Mucosa of rectum (tissue), 2 donors: ENCODE measurements around the gene HADHB.
"Not testable (repeated sequence)": the region's sequence is repeated elsewhere in the genome, so short reads cannot be mapped to it uniquely, and the experiment has no call there.

Experiments
- H3K27ac ChIP-seq, 2 donors: one replicate each; pipeline ENCODE4 v1.7.0; 2013; ENCODE audit warnings: inconsistent platforms in 2 of 2, low read depth in 2 of 2, low read length in 2 of 2
- H3K27me3 ChIP-seq, 2 donors: one replicate each; pipeline ENCODE4 v1.7.0; 2013; ENCODE audit warnings: low read length in 2 of 2; ENCODE audit not compliant: control insufficient read depth in 2 of 2, insufficient read depth in 2 of 2
- H3K36me3 ChIP-seq, 2 donors: one replicate each; pipeline ENCODE4 v1.7.0; 2013; ENCODE audit warnings: low read length in 2 of 2; ENCODE audit not compliant: control insufficient read depth in 2 of 2, insufficient read depth in 2 of 2
- H3K4me1 ChIP-seq, 2 donors: one replicate each; pipeline ENCODE4 v1.7.0; 2013; ENCODE audit warnings: low read length in 2 of 2, mild to moderate bottlenecking in 1 of 2; ENCODE audit not compliant: control insufficient read depth in 2 of 2, insufficient read depth in 2 of 2
- H3K4me3 ChIP-seq, 2 donors: one replicate each; pipeline ENCODE4 v1.7.0; 2013; ENCODE audit warnings: low read length in 2 of 2
- H3K9ac ChIP-seq, 2 donors: one replicate each; pipeline ENCODE4 v1.7.0; 2013; ENCODE audit warnings: low read length in 2 of 2, low read depth in 1 of 2, mild to moderate bottlenecking in 1 of 2
- H3K9me3 ChIP-seq, 2 donors: one replicate each; pipeline ENCODE4 v1.7.0; 2013; ENCODE audit warnings: low read length in 2 of 2; ENCODE audit not compliant: control insufficient read depth in 2 of 2
- donor health status: healthy.
- donor health status: Normal muscosa, but diverticular disease.

HADHB gene

DNA sequence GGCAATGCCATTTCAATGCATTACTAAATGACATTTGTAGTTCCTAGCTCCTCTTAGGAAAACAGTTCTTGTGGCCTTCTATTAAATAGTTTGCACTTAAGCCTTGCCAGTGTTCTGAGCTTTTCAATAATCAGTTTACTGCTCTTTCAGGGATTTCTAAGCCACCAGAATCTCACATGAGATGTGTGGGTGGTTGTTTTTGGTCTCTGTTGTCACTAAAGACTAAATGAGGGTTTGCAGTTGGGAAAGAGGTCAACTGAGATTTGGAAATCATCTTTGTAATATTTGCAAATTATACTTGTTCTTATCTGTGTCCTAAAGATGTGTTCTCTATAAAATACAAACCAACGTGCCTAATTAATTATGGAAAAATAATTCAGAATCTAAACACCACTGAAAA lies 45.3 kb downstream of the HADHB start:
- H3K4me3 ChIP-seq, result no peak overlapping the region
- H3K9ac ChIP-seq, result no peak overlapping the region
- H3K27me3 ChIP-seq, result no peaks in the 10 kb centered on the region
- peaks cover 17 to 23% of the 10 kb centered on the region in 2 donors for H3K36me3 ChIP-seq
- H3K9me3 ChIP-seq, result no peaks in the 10 kb centered on the region
- H3K27ac ChIP-seq, result no peak overlapping the region
- no peaks in the 10 kb centered on the region for H3K4me1 ChIP-seq

DNA sequence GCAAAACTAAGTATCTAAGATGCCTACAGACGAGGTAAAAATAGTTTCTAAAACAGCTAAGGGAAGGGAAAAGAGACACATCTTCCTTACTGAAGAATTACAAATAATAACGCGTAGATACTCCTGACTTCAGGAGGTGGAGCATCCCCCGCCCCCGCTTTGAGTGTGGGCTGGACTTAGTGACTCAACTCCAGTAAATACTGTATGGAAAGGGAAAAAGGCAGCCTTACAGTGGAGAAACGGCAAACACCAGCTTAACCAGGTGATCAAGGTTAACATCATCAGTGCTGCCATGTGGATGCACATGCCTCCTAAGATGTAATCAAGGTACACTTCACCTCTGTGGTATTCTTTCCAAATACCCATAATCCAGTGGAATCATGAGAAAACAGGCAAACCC lies 47.9 kb downstream of the HADHB start:
- Histone ChIP-seq H3K9ac (no peak overlapping the region), H3K27me3 (no peaks in the 10 kb centered on the region), H3K27ac (no peak overlapping the region), H3K4me3 (no peak overlapping the region), H3K4me1 (no peaks in the 10 kb centered on the region), H3K9me3 (no peaks in the 10 kb centered on the region), H3K36me3 (peaks cover 4 to 11% of the 10 kb centered on the region in 2 donors)

DNA sequence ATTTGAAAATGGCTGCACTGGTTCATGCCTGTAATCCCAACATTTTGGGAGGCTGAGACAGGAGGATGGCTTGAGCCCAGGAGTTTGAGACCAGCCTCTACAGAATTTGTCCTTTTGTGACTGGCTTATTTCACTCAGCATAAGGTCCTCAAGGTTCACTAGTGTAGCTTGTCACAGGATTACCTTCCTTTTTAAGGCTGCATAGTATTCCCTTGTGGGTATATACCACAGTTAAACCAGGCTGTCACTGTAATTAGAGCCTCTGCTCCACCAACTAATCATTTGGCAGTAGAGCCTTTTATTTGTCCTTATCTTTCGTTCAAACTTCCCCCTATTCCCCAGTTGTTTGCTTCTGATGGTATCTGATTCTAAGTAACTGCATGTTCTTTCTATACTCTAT lies 50.8 kb downstream of the HADHB start:
- H3K4me1 ChIP-seq, result peaks cover 3 to 5% of the 10 kb centered on the region in 2 donors
- H3K4me3 ChIP-seq, result no peak overlapping the region
- no peak overlapping the region for H3K27ac ChIP-seq
- no peaks in the 10 kb centered on the region for H3K9me3 ChIP-seq
- H3K36me3 ChIP-seq, result no peaks in the 10 kb centered on the region
- H3K9ac ChIP-seq, result no peak overlapping the region
- H3K27me3 ChIP-seq, result no peaks in the 10 kb centered on the region

DNA sequence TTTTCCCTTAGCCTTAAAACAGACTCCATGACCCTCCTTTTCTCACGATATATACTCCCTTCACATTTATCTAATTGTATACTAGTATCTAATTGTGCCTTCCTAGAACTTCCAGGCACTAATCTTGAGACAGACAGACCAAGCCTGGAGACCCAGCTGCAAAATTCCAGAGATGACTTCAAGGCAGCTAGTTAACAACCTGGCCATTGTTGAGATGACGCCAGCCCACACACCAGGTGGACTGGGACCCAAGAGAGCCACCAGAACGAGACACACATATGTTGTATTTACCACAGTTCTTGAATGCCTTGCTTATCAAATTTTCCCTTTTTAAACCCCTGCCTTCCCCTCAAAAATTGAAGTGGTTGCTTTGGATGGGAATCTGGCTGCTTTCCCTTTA lies 52.3 kb downstream of the HADHB start:
- Histone ChIP-seq H3K4me1 (peaks cover 3 to 6% of the 10 kb centered on the region in 2 donors), H3K27me3 (no peaks in the 10 kb centered on the region), H3K9me3 (no peaks in the 10 kb centered on the region), H3K36me3 (no peaks in the 10 kb centered on the region), H3K4me3 (no peak overlapping the region), H3K9ac (no peak overlapping the region), H3K27ac (no peak overlapping the region)

DNA sequence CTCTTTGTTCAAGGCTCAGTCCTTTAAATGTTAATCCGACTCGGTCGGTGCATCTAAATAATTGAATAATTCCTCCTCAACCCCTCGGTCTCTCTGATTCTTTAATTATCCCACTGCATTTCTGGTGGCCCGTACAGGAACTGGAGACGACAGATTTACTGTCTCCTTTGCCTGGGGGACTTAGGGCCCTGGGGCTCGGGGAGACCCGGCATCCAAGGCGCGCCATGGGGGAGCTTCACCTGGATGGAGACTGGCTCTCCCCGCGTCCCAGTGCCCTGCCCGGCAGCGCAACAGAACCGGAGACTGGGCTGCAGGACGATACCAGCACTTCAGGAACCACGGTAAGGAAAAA lies 53.5 kb downstream of the HADHB start:
- peak overlapping the region; percentile 49 to 74 for H3K4me3 ChIP-seq
- H3K27ac ChIP-seq, result peak overlapping the region in 1 of 2 donors; percentile 69

DNA sequence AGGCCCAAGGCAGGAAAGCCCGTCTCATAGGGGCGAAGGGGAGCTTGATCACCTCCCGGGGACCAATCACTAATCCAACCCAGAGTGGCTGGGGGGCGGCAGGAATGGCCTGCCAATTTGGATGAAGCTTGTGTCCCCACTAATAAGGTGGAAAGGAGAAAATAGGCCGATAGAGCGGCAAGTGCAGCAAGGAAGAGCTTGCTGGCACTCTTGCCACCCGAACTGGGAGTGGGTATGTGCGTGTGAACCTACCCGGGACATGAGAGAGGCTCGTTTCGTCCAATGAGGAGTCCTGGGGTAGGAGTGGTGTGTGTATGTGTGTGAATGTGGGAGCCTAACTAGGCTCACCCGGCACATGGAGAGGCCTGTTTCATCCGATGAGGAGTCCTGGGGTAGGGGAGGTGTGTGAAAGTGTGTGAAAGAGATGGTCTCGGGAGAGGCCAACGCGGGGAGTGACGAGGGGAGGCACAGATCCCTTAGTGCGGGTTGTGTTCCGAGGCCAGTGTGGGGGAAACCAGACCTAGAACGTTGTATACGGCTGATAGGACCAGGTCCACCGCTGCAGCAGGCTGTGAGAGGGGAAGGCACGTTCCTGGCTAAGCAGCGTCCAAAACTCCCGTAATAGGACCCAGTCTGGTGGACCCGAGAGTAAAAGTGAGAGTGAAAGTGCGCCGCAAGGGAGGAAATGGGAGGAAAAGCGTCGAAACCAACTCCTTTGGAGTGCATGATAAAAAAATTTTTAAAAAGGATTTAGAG lies 54.1 kb downstream of the HADHB start:
- H3K9ac ChIP-seq, result peak overlapping the region; percentile 24 to 52
- peaks cover 3 to 6% of the 10 kb centered on the region in 2 donors for H3K4me1 ChIP-seq
- H3K27ac ChIP-seq, result peak overlapping the region; percentile 65 to 69
- H3K9me3 ChIP-seq, result no peaks in the 10 kb centered on the region
- H3K27me3 ChIP-seq, result no peaks in the 10 kb centered on the region
- H3K36me3 ChIP-seq, result no peaks in the 10 kb centered on the region
- H3K4me3 ChIP-seq, result peak overlapping the region; percentile 49 to 74

More for the DNA sequence above, 53.5 kb downstream of the HADHB start:
- no peaks in the 10 kb centered on the region for H3K9me3 ChIP-seq
- H3K4me1 ChIP-seq, result peaks cover 3 to 6% of the 10 kb centered on the region in 2 donors
- no peaks in the 10 kb centered on the region for H3K36me3 ChIP-seq
- peak overlapping the region in 1 of 2 donors; percentile 52 for H3K9ac ChIP-seq
- no peaks in the 10 kb centered on the region for H3K27me3 ChIP-seq

DNA sequence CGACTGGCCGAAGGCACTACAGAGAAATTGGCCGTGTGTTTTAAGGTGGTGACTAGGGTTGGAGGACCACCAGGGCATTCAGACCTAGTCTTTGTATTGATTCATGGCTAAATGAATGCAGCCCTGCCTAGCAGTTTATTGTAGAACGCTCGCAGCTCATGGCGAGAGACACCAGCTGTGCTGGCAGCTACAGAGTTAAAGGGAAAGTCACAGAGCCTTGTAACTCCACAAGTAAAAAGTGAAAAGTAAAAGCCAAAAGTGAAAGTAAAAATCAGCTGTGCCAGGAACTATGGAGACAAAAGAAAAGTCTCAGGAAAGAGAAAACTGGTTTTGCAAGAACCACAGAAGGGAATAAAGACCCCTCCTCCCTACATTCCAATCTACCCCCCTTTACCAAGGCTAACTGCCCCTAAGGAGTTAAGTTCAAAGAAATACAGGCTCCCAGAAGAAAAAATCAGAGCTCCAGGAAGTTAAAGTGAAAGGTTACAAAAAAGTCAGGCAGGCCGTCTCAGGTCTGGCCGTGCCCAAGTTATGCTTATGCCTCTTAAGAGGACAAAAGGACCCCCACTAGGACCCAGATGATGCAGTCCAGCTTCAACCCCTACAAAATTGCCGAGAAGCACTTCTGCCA lies 54.8 kb downstream of the HADHB start:
- H3K9ac ChIP-seq, result peak overlapping the region; percentile 24 to 52
- no peaks in the 10 kb centered on the region for H3K9me3 ChIP-seq
- peak overlapping the region; percentile 49 to 74 for H3K4me3 ChIP-seq
- no peaks in the 10 kb centered on the region for H3K36me3 ChIP-seq
- H3K27me3 ChIP-seq, result no peaks in the 10 kb centered on the region
- H3K4me1 ChIP-seq, result peaks cover 3 to 6% of the 10 kb centered on the region in 2 donors
- peak overlapping the region; percentile 65 to 69 for H3K27ac ChIP-seq

DNA sequence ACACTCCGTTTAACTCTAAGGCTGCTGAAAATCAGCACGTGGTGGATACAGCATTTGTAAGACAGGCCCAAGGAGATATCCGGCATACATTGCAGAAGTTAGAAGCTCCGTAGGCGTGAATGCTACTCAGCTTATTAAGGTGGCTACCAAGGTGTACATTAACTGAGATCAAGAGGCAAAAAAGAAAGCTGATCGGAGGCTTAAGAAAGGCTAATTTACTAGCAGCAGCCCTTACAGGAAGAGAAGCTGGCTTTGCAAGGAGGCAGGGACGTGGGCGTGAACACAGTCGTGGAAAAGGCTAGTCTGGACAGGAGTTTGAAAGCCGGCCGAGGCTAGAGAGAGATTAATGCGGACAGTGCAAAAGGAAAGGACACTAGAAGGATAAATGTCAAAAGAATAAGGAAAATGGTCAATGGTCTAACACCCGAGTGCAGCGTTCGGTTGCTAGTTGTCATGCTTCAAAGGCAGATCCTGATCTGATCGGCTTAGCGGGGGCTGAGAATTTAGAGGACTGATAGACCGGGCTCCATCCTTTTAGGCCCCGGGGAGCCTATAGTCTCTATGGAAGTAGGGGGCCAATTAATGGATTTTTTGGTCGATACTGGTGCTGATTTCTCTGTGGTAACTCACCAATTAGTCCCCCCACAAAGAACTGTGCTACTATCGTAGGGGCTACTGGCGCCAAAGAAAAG lies 55.6 kb downstream of the HADHB start:
- H3K9ac ChIP-seq, result peak overlapping the region in 1 of 2 donors; percentile 52
- H3K27ac ChIP-seq, result peak overlapping the region; percentile 65 to 69
- no peaks in the 10 kb centered on the region for H3K27me3 ChIP-seq
- no peaks in the 10 kb centered on the region for H3K36me3 ChIP-seq
- peak overlapping the region; percentile 49 to 74 for H3K4me3 ChIP-seq
- H3K4me1 ChIP-seq, result peaks cover 3 to 6% of the 10 kb centered on the region in 2 donors
- H3K9me3 ChIP-seq, result no peaks in the 10 kb centered on the region

DNA sequence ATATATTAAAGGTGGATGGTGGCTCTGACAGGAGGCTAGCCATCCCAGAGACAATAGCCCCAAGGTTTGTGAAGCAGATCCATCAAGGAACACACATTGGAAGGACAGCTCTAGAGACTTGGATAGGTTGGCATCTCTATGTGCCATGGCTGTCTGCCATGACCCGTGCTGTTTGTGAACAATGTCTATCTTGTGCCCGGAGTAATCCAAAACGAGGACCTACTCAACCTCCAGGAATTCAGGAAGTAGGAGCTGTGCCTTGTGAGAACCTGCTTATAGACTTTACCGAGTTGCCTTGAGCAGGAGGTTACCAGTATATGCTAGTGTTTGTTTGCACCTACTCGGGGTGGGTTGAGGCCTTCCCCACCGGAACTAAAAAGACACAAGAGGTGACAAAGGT lies 58.1 kb downstream of the HADHB start:
- H3K4me3 ChIP-seq, result no peak overlapping the region
- H3K27ac ChIP-seq, result no peak overlapping the region
- H3K9ac ChIP-seq, result no peak overlapping the region
- peaks cover 3 to 6% of the 10 kb centered on the region in 2 donors for H3K4me1 ChIP-seq
- no peaks in the 10 kb centered on the region for H3K9me3 ChIP-seq
- H3K27me3 ChIP-seq, result no peaks in the 10 kb centered on the region
- no peaks in the 10 kb centered on the region for H3K36me3 ChIP-seq

DNA sequence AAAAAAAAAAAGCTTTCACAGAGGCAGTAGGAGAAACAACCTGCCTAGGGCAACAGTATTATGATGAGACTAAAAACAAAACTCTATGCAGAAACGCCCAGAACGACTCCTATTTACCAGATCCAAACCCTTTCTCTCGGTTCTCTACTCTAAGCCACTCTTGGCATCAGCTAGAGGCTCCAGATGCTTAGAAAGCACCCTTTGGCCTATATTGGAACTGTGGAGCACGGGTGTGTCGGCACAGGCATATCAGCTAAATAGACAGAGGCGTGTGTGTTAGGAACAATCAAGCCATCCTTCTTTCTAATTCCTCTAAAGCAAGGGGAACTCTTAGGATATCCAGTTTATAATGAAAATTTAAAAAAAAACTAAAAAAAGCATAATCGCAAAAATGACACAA lies 60.4 kb downstream of the HADHB start:
- H3K4me1 ChIP-seq, H3K27me3 ChIP-seq, H3K27ac ChIP-seq, H3K4me3 ChIP-seq, H3K9me3 ChIP-seq, H3K9ac ChIP-seq, H3K36me3 ChIP-seq: not testable (repeated sequence)
